AG09319 (cell line): ENCODE results near the gene TBC1D7.
A peak's percentile ranks its signal among the peaks of the same experiment; 100 is the strongest.

Experiments
- DNase-seq: peaks from one replicate; pipeline ENCODE4 v3.0.0-alpha.2; 2010; ENCODE audit warnings: low read depth; ENCODE audit errors: extremely low read depth
- CTCF ChIP-seq: IDR thresholded peaks from 2 replicates; pipeline ENCODE4 v1.5.1; 2011; ENCODE audit warnings: low read depth, mild to moderate bottlenecking, inconsistent platforms, low read length, moderate library complexity

Gene TBC1D7

GRCh38 chr6:13348334-13349113 is 20.2 kb upstream of the TBC1D7 start:
- TF ChIP-seq CTCF, result no peak
- no peak for DNase-seq

GRCh38 chr6:13346245-13346644 is 17.9 kb upstream of the TBC1D7 start:
- no peak for DNase-seq
- TF ChIP-seq CTCF, result no peak

GRCh38 chr6:13342414-13343019 is 14.2 kb upstream of the TBC1D7 start:
- no peak for TF ChIP-seq CTCF
- no peak for DNase-seq

GRCh38 chr6:13339863-13340630 is 11.7 kb upstream of the TBC1D7 start:
- DNase-seq, result no peak
- no peak for TF ChIP-seq CTCF

GRCh38 chr6:13338038-13338437 is 9.7 kb upstream of the TBC1D7 start:
- no peak for TF ChIP-seq CTCF
- no peak for DNase-seq

DNA sequence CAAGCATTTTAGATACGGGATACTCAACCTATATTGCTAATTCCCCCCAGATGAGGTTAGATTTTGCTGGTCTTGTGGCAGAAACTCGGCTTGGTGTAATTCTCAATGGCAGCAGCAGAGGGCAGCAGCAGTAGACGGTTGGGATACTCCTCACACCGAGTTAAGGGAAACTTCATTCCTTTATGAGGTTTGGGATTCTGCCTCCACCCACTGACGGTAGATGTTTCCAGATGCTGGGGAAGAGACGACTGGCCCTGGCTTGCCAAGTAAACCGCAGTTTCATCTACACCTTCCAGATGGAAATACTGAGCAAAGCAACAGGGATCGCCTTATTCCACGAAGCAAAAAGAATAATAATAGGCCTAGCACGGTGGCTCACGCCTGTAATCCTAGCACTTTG is 8.2 kb upstream of the TBC1D7 start:
- peak; percentile 90 for TF ChIP-seq CTCF
- peak; percentile 93 for DNase-seq

- DNase-seq, result no peak
- TF ChIP-seq CTCF, result no peak
These were observed 6.6 kb upstream of the TBC1D7 start for GRCh38 chr6:13334953-13335352.
